Measurements from ENCODE around the gene THBS4. TPM values are rescaled to one million over a fixed set of nuclear protein-coding genes. Genes with fewer than 3 reads are reported as not detected.

THBS4 gene
- polyA plus RNA-seq, 1 of the 3 experiments (the other 2 are of a cell fraction): 1.1 TPM

DNA sequence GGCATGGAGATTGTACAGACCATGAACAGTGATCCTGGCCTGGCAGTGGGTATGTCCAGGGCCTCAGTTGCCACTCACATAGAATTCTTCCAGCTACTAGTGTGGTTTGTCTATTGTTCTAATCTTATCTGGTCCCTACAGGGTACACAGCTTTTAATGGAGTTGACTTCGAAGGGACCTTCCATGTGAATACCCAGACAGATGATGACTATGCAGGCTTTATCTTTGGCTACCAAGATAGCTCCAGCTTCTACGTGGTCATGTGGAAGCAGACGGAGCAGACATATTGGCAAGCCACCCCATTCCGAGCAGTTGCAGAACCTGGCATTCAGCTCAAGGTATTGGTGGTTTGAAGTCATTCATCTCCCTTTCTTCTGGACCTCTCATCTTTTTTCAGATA is 43.8 kb downstream of the THBS4 start:
- POLR2A ChIA-PET: interaction anchor here (0.6 kb wide), 1 partner anchor 1318 kb away, joined by 3 read pairs; no protein-coding TSS in a partner anchor
- Histone ChIP-seq H3K9ac (no peak overlapping the region), H4K20me1 (ENCODE audit: insufficient read depth) (no peaks in the 10 kb centered on the region), H3K4me2 (no peak overlapping the region), H3K27me3 (ENCODE audit: insufficient read depth) (no peaks in the 10 kb centered on the region), H2AFZ (ENCODE audit: low read depth) (no peak overlapping the region), H3K36me3 (replicated peaks in 1 of 2; ENCODE audit: control insufficient read depth in 1 of 2, insufficient read depth in 2 of 2, low read length in 1 of 2) (no peaks in the 10 kb centered on the region), H3K4me1 (ENCODE audit: control insufficient read depth in 1 of 2, insufficient read depth in 2 of 2, low read depth in 1 of 2, low read length in 1 of 2) (peaks cover 0 to 10% of the 10 kb centered on the region in 2 experiments; a peak in 1 of 4 replicates), H3K9me3 (no peaks in the 10 kb centered on the region), H3F3A (replicated peaks; ENCODE audit: insufficient read depth) (no peaks in the 10 kb centered on the region), H3K79me2 (ENCODE audit: insufficient read depth) (no peaks in the 10 kb centered on the region), H3K9me2 (no peaks in the 10 kb centered on the region), H3K4me3 (ENCODE audit: low read depth in 2 of 2, low read length in 1 of 2) (no peak overlapping the region), H3K27ac (ENCODE audit: low read depth in 2 of 2, low read length in 1 of 2) (no peak overlapping the region)
- CTCF ChIA-PET: interaction anchor here (0.6 to 1.6 kb wide), 4 partner anchors 13 to 1057 kb away, joined by 3 to 4 read pairs (median 3); no protein-coding TSS in a partner anchor
- TF ChIP-seq MEF2A (IDR thresholded peaks at IDR 0.05; ENCODE audit: borderline replicate concordance, low read depth) (no peak), NFIC (IDR thresholded peaks at IDR 0.05; ENCODE audit: borderline replicate concordance) (no peak), FOXJ3 (CRISPR knock-in tag; IDR thresholded peaks at IDR 0.05) (no peak), TCF12 (IDR thresholded peaks at IDR 0.05) (no peak)
- WGBS (ENCODE audit: low lambda C conversion rate): 89% methylated on average over 4 of the region's 4 CpGs
- DNase-seq: no peak

DNA sequence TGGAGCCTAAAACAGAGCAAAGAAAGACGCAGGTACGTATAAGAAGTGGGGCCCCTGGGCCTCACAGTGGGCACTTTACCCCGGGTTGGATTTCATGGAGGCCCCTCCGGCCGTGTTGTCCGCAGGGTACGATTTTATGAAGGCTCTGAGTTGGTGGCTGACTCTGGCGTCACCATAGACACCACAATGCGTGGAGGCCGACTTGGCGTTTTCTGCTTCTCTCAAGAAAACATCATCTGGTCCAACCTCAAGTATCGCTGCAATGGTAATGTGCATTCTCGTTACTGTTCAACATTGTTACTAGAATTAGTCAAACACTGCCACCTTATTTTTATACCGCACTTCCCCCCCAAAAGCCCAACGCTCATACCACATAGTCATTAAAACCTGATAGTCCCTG is 47.1 kb downstream of the THBS4 start:
- H3K9me3 ChIP-seq: no peaks in the 10 kb centered on the region
- H3K36me3 ChIP-seq (replicated peaks in 1 of 2; ENCODE audit: control insufficient read depth in 1 of 2, insufficient read depth in 2 of 2, low read length in 1 of 2): no peaks in the 10 kb centered on the region
- H3K27ac ChIP-seq (ENCODE audit: low read depth in 2 of 2, low read length in 1 of 2): no peak overlapping the region
- no peaks in the 10 kb centered on the region for H3K79me2 ChIP-seq (ENCODE audit: insufficient read depth)
- TF ChIP-seq MXI1 (IDR thresholded peaks at IDR 0.05; ENCODE audit: low read depth, low read length) (no peak), SMC3 (IDR thresholded peaks at IDR 0.05; ENCODE audit: low read depth, low read length) (no peak)
- TF ChIP-seq, protein P1, sequence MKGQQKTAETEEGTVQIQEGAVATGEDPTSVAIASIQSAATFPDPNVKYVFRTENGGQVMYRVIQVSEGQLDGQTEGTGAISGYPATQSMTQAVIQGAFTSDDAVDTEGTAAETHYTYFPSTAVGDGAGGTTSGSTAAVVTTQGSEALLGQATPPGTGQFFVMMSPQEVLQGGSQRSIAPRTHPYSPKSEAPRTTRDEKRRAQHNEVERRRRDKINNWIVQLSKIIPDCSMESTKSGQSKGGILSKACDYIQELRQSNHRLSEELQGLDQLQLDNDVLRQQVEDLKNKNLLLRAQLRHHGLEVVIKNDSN (IDR thresholded peaks at IDR 0.05; ENCODE audit: borderline replicate concordance, low read depth): no peak
- TF ChIP-seq, protein P2, sequence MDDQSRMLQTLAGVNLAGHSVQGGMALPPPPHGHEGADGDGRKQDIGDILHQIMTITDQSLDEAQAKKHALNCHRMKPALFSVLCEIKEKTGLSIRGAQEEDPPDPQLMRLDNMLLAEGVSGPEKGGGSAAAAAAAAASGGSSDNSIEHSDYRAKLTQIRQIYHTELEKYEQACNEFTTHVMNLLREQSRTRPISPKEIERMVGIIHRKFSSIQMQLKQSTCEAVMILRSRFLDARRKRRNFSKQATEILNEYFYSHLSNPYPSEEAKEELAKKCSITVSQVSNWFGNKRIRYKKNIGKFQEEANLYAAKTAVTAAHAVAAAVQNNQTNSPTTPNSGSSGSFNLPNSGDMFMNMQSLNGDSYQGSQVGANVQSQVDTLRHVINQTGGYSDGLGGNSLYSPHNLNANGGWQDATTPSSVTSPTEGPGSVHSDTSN (IDR thresholded peaks at IDR 0.05): no peak
- no peak overlapping the region for H3K4me3 ChIP-seq (ENCODE audit: low read depth in 2 of 2, low read length in 1 of 2)
- DNase-seq: no peak
- WGBS (ENCODE audit: low lambda C conversion rate): 92% methylated on average over 13 of the region's 15 CpGs
- no peaks in the 10 kb centered on the region for H3F3A ChIP-seq (replicated peaks; ENCODE audit: insufficient read depth)
- peaks cover 0 to 1% of the 10 kb centered on the region in 2 experiments; a peak in 1 of 4 replicates for H3K4me1 ChIP-seq (ENCODE audit: control insufficient read depth in 1 of 2, insufficient read depth in 2 of 2, low read depth in 1 of 2, low read length in 1 of 2)
- no peak overlapping the region for H3K9ac ChIP-seq
- no peak overlapping the region for H3K4me2 ChIP-seq
- no peaks in the 10 kb centered on the region for H3K27me3 ChIP-seq (ENCODE audit: insufficient read depth)
- H3K9me2 ChIP-seq: no peaks in the 10 kb centered on the region
- H2AFZ ChIP-seq (ENCODE audit: low read depth): no peak overlapping the region
- POLR2A ChIA-PET: no interaction called here
- CTCF ChIA-PET: interaction anchor here (2.7 kb wide), 1 partner anchor 92 kb away, joined by 12 read pairs; the partner anchor contains the start of gene MTX3
- H4K20me1 ChIP-seq (ENCODE audit: insufficient read depth): no peaks in the 10 kb centered on the region

DNA sequence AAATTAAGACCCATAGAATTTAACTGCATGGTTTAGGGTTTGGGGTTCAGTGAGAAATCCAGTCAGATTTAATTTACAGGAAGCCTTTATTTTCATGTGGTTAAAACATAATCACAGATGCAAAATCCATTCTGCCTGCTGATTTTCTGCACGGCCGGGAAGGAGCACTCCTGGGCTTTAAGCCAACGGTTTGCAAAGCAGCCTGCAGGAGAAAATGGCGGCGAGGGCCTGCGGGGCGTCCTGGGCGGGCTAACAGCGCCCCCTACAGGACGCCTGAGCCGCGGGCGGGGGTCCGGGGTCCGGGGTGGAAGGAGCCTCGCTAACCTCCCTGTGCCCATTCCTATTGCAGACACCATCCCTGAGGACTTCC is 47.6 kb downstream of the THBS4 start:
- Histone ChIP-seq H3K4me1 (ENCODE audit: control insufficient read depth in 1 of 2, insufficient read depth in 2 of 2, low read depth in 1 of 2, low read length in 1 of 2) (no peaks in the 10 kb centered on the region; a peak in 1 of 4 replicates), H3K9ac (no peak overlapping the region), H3K27ac (ENCODE audit: low read depth in 2 of 2, low read length in 1 of 2) (no peak overlapping the region), H3F3A (replicated peaks; ENCODE audit: insufficient read depth) (no peaks in the 10 kb centered on the region), H3K36me3 (replicated peaks in 1 of 2; ENCODE audit: control insufficient read depth in 1 of 2, insufficient read depth in 2 of 2, low read length in 1 of 2) (no peaks in the 10 kb centered on the region), H3K9me3 (no peaks in the 10 kb centered on the region), H3K9me2 (no peaks in the 10 kb centered on the region), H3K79me2 (ENCODE audit: insufficient read depth) (no peaks in the 10 kb centered on the region), H3K4me2 (no peak overlapping the region), H2AFZ (ENCODE audit: low read depth) (no peak overlapping the region), H3K27me3 (ENCODE audit: insufficient read depth) (no peaks in the 10 kb centered on the region), H3K4me3 (ENCODE audit: low read depth in 2 of 2, low read length in 1 of 2) (no peak overlapping the region), H4K20me1 (ENCODE audit: insufficient read depth) (no peaks in the 10 kb centered on the region)
- DNase-seq: peak; percentile 59
- WGBS (ENCODE audit: low lambda C conversion rate): 54% methylated on average over 15 of the region's 16 CpGs
- CTCF ChIA-PET: interaction anchor here (0.8 to 3.1 kb wide), 26 partner anchors 8 to 1063 kb away, joined by 3 to 16 read pairs (median 6); partner anchors contain the start of genes MTX3 and THBS4
- POLR2A ChIA-PET: no interaction called here
- TF ChIP-seq FOXM1 (IDR thresholded peaks at IDR 0.05; ENCODE audit: low read depth): no peak
- TF ChIP-seq, protein P3, sequence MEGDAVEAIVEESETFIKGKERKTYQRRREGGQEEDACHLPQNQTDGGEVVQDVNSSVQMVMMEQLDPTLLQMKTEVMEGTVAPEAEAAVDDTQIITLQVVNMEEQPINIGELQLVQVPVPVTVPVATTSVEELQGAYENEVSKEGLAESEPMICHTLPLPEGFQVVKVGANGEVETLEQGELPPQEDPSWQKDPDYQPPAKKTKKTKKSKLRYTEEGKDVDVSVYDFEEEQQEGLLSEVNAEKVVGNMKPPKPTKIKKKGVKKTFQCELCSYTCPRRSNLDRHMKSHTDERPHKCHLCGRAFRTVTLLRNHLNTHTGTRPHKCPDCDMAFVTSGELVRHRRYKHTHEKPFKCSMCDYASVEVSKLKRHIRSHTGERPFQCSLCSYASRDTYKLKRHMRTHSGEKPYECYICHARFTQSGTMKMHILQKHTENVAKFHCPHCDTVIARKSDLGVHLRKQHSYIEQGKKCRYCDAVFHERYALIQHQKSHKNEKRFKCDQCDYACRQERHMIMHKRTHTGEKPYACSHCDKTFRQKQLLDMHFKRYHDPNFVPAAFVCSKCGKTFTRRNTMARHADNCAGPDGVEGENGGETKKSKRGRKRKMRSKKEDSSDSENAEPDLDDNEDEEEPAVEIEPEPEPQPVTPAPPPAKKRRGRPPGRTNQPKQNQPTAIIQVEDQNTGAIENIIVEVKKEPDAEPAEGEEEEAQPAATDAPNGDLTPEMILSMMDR (IDR thresholded peaks at IDR 0.05): peak; percentile 64

Measured in SK-N-SH (cell line).